ENCODE data around the gene PPM1F.
"Not testable (repeated sequence)": the region's sequence is repeated elsewhere in the genome, so short reads cannot be mapped to it uniquely, and the experiment has no call there.

Gene PPM1F

GRCh38 chr22:21918466-21919185, 34.0 kb downstream of the PPM1F start:
- DNase-seq: no peak

- DNase-seq: no peak
Measured at GRCh38 chr22:21917959-21918261, 34.7 kb downstream of the PPM1F start.

GRCh38 chr22:21917181-21917958, 35.3 kb downstream of the PPM1F start:
- DNase-seq: no peak

- no peak for DNase-seq
Measured at GRCh38 chr22:21916309-21916918, 36.2 kb downstream of the PPM1F start.

- DNase-seq: no peak
Measured at GRCh38 chr22:21915624-21916308, 36.9 kb downstream of the PPM1F start.

GRCh38 chr22:21914033-21914642, 38.5 kb downstream of the PPM1F start:
- DNase-seq: not testable (repeated sequence)

- DNase-seq: not testable (repeated sequence)
Measured at GRCh38 chr22:21910367-21910766, 42.3 kb downstream of the PPM1F start.

- DNase-seq: no peak
Measured at GRCh38 chr22:21909871-21910270, 42.8 kb downstream of the PPM1F start.

GRCh38 chr22:21907638-21908522, 44.8 kb downstream of the PPM1F start:
- no peak for DNase-seq

- DNase-seq: not testable (repeated sequence)
Measured at GRCh38 chr22:21905234-21905633, 47.4 kb downstream of the PPM1F start.

GRCh38 chr22:21904250-21904789, 48.3 kb downstream of the PPM1F start:
- no peak for DNase-seq

- no peak for DNase-seq
Measured at GRCh38 chr22:21903283-21903682, 49.4 kb downstream of the PPM1F start.

- DNase-seq: no peak
Measured at GRCh38 chr22:21902296-21903087, 50.2 kb downstream of the PPM1F start.

- no peak for DNase-seq
Measured at GRCh38 chr22:21898354-21898896, 54.2 kb downstream of the PPM1F start.

- DNase-seq: no peak
Measured at GRCh38 chr22:21896951-21897513, 55.6 kb downstream of the PPM1F start.

GRCh38 chr22:21896275-21896674, 56.4 kb downstream of the PPM1F start:
- not testable (repeated sequence) for DNase-seq

GRCh38 chr22:21894799-21895198, 57.8 kb downstream of the PPM1F start:
- DNase-seq: no peak

GRCh38 chr22:21889251-21889990, 63.2 kb downstream of the PPM1F start:
- DNase-seq: no peak

- DNase-seq: no peak
Measured at GRCh38 chr22:21887841-21888240, 64.8 kb downstream of the PPM1F start.
